ENCODE measurements around the gene SIAH1.
"Not testable (repeated sequence)": the region's sequence is repeated elsewhere in the genome, so short reads cannot be mapped to it uniquely, and the experiment has no call there.

Gene SIAH1

DNA sequence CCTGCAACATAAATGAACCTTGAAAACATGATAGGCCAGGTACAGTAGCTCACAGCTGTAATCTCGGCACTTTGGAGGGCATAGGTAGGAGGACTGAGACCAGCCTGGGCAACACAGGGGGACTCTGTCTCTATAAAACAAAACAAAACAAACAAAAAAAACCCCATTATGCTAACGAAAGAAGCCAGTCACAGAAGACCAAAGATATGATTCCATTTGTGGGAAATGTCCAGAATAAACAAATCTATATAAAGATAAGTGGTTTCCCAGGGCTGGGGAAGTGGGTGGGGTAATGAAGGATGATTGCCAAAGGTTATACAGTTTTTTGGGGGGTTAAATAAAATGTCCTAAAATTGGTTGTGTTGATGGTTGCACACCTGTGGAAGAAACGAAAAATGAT is 36.5 kb upstream of the SIAH1 start:
- Histone ChIP-seq H3K4me3 (ENCODE audit: insufficient read depth, low read depth, low read length, poor library complexity, severe bottlenecking) (no peak overlapping the region), H3K36me3 (ENCODE audit: control insufficient read depth, insufficient read depth, low read length) (no peaks in the 10 kb centered on the region), H3K27me3 (replicated peaks; ENCODE audit: control insufficient read depth, insufficient read depth, low read length, poor library complexity, severe bottlenecking) (no peaks in the 10 kb centered on the region), H3K27ac (ENCODE audit: insufficient read depth, low read length, poor library complexity, severe bottlenecking) (no peak overlapping the region), H3K4me1 (ENCODE audit: control insufficient read depth, insufficient read depth, low read length, poor library complexity, severe bottlenecking) (no peaks in the 10 kb centered on the region), H3K9me3 (ENCODE audit: control insufficient read depth, low read length) (no peaks in the 10 kb centered on the region)
- DNase-seq: no peak

DNA sequence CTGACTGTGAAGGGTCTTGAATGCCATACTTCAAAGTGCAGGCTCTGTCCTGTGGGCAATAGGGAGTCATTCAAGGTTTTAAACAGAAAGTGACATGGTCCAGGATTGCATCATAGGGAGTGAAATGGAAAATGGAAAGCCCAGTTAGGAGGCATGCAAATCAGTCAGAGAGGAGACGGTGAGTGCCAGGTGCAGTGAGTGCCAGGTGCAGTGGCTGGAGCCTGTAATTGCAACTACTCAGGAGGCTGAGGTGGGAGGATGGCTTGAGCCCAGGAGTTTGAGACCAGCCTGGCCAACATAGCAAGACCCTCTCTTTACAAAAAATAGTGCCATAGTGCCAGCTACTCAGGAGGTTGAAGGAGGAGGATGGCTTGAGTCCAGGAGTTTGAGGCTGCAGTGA is 35.2 kb upstream of the SIAH1 start:
- no peaks in the 10 kb centered on the region for H3K27me3 ChIP-seq (replicated peaks; ENCODE audit: control insufficient read depth, insufficient read depth, low read length, poor library complexity, severe bottlenecking)
- H3K4me3 ChIP-seq (ENCODE audit: insufficient read depth, low read depth, low read length, poor library complexity, severe bottlenecking): no peak overlapping the region
- H3K9me3 ChIP-seq (ENCODE audit: control insufficient read depth, low read length): no peaks in the 10 kb centered on the region
- no peak overlapping the region for H3K27ac ChIP-seq (ENCODE audit: insufficient read depth, low read length, poor library complexity, severe bottlenecking)
- no peak for DNase-seq
- H3K4me1 ChIP-seq (ENCODE audit: control insufficient read depth, insufficient read depth, low read length, poor library complexity, severe bottlenecking): no peaks in the 10 kb centered on the region
- no peaks in the 10 kb centered on the region for H3K36me3 ChIP-seq (ENCODE audit: control insufficient read depth, insufficient read depth, low read length)

DNA sequence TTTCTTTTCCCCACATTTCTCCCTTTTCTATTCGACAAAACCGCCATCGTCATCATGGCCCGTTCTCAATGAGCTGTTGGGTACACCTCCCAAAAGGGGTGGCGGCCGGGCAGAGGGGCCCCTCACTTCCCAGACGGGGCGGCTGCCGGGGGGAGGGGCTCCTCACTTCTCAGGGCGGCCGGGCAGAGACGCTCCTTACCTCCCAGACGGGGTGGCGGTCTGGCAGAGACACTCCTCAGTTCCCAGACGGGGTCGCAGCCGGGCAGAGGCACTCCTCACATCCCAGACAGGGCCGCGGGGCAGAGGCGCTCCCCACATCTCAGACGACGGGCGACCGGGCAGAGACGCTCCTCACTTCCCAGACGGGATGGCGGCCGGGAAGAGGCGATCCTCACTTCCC is 31.4 kb upstream of the SIAH1 start:
- H3K4me3 ChIP-seq (ENCODE audit: insufficient read depth, low read depth, low read length, poor library complexity, severe bottlenecking); DNase-seq; H3K27me3 ChIP-seq (replicated peaks; ENCODE audit: control insufficient read depth, insufficient read depth, low read length, poor library complexity, severe bottlenecking); H3K27ac ChIP-seq (ENCODE audit: insufficient read depth, low read length, poor library complexity, severe bottlenecking); H3K4me1 ChIP-seq (ENCODE audit: control insufficient read depth, insufficient read depth, low read length, poor library complexity, severe bottlenecking); H3K36me3 ChIP-seq (ENCODE audit: control insufficient read depth, insufficient read depth, low read length); H3K9me3 ChIP-seq (ENCODE audit: control insufficient read depth, low read length): not testable (repeated sequence)

DNA sequence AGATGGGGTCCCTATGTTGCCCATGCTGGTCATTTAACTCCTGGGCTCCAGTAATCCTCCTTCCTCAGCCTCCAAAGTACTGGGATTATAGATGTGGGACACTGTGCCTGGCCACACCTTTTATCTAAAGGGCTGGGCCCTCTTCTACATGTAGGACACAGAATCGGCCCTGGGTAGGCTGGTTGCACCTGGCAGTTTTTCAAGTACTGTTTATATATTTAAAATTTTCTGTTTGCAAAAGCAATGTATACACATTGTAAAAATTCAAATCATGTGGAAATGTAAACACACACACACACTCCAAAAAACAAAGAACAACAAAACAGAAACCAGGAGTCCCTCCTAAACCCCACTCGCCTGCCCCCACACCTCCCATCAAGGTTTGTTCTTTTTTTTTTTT is 28.1 kb upstream of the SIAH1 start:
- H3K27me3 ChIP-seq (replicated peaks; ENCODE audit: control insufficient read depth, insufficient read depth, low read length, poor library complexity, severe bottlenecking): no peaks in the 10 kb centered on the region
- no peaks in the 10 kb centered on the region for H3K36me3 ChIP-seq (ENCODE audit: control insufficient read depth, insufficient read depth, low read length)
- no peak overlapping the region for H3K27ac ChIP-seq (ENCODE audit: insufficient read depth, low read length, poor library complexity, severe bottlenecking)
- H3K4me3 ChIP-seq (ENCODE audit: insufficient read depth, low read depth, low read length, poor library complexity, severe bottlenecking): no peak overlapping the region
- no peaks in the 10 kb centered on the region for H3K9me3 ChIP-seq (ENCODE audit: control insufficient read depth, low read length)
- no peaks in the 10 kb centered on the region for H3K4me1 ChIP-seq (ENCODE audit: control insufficient read depth, insufficient read depth, low read length, poor library complexity, severe bottlenecking)
- no peak for DNase-seq

DNA sequence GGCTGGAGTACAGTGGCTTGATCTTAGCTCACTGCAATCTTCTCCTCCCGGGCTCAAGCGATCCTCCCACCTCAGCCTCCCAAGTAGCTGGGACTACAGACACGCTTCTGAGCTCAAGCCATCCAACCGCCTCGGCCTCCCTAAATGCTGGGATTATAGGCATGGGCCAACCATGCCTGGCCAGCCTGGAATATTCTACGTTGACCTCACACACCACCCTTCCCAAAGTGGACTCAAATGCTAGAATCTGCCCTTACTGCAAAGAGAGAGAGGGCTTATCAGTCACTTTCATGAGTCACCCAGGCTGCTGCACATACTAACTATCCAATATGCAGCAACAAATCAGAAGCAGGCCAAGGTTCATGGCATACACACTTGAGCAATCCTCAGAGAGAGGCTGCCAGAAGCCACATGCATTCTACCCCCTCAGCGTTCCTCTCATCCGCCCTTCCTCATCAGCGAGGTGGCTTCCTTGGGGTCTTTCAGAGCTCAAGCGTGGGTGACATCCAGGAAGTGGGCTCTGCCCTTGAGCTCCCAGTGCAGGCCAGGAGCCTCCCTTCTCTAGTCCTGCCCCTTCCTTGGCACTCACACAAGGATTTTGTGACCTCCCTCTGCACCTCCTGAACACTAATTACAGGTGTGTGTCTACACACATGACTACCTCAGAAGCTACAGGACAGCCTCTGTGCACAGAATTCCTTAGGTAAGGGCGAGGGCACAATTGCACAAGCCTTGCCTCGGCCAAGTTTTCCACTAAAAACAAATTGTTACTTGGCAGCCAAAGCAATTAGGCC is 24.8 kb upstream of the SIAH1 start:
- Histone ChIP-seq H3K27ac (ENCODE audit: insufficient read depth, low read length, poor library complexity, severe bottlenecking) (no peak overlapping the region), H3K4me1 (ENCODE audit: control insufficient read depth, insufficient read depth, low read length, poor library complexity, severe bottlenecking) (no peaks in the 10 kb centered on the region), H3K36me3 (ENCODE audit: control insufficient read depth, insufficient read depth, low read length) (no peaks in the 10 kb centered on the region), H3K27me3 (replicated peaks; ENCODE audit: control insufficient read depth, insufficient read depth, low read length, poor library complexity, severe bottlenecking) (no peaks in the 10 kb centered on the region), H3K9me3 (ENCODE audit: control insufficient read depth, low read length) (no peaks in the 10 kb centered on the region), H3K4me3 (ENCODE audit: insufficient read depth, low read depth, low read length, poor library complexity, severe bottlenecking) (no peak overlapping the region)
- DNase-seq: no peak

DNA sequence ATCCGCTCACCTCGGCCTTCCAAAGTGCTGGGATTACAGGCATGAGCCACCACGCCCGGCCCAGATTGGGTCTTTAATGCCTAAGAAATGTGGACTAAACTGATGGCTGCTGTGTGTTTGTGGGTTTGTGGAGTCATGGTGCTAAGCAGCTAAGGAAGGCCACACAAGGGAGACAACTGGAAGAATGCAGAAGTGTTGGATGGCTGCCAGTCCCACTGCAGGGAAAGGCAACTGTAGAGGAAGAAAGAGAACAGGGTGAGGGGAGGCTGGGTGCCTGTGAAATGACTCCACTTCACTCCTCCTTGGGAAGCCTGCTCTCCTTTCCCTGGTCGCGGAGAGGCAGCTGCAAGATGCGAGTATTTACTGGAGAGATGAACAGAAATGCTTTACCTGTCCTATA is 23.5 kb upstream of the SIAH1 start:
- Histone ChIP-seq H3K27ac (ENCODE audit: insufficient read depth, low read length, poor library complexity, severe bottlenecking) (no peak overlapping the region), H3K36me3 (ENCODE audit: control insufficient read depth, insufficient read depth, low read length) (no peaks in the 10 kb centered on the region), H3K9me3 (ENCODE audit: control insufficient read depth, low read length) (no peaks in the 10 kb centered on the region), H3K4me1 (ENCODE audit: control insufficient read depth, insufficient read depth, low read length, poor library complexity, severe bottlenecking) (no peaks in the 10 kb centered on the region), H3K4me3 (ENCODE audit: insufficient read depth, low read depth, low read length, poor library complexity, severe bottlenecking) (no peak overlapping the region), H3K27me3 (replicated peaks; ENCODE audit: control insufficient read depth, insufficient read depth, low read length, poor library complexity, severe bottlenecking) (no peaks in the 10 kb centered on the region)
- no peak for DNase-seq

DNA sequence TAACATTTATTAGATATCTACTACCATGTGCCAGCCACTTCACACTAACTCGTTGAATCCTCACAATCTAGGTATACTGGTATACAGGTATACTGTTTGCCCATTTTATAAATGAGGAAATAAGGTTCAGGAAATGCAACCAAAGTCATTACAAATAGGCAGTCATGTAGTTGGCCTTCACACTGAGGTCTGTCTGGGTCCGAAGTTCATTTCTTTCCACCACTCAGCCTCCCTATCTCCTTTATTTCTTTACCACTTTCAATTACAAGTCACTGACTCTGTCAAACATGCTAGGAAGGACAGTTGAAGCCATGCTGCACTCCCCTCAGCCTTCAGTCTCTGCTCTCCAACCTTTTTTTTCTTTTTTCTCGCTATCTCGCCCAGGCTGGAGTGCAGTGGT is 20.7 kb upstream of the SIAH1 start:
- H3K27me3 ChIP-seq (replicated peaks; ENCODE audit: control insufficient read depth, insufficient read depth, low read length, poor library complexity, severe bottlenecking): no peaks in the 10 kb centered on the region
- H3K9me3 ChIP-seq (ENCODE audit: control insufficient read depth, low read length): no peaks in the 10 kb centered on the region
- no peak overlapping the region for H3K27ac ChIP-seq (ENCODE audit: insufficient read depth, low read length, poor library complexity, severe bottlenecking)
- H3K36me3 ChIP-seq (ENCODE audit: control insufficient read depth, insufficient read depth, low read length): no peaks in the 10 kb centered on the region
- H3K4me3 ChIP-seq (ENCODE audit: insufficient read depth, low read depth, low read length, poor library complexity, severe bottlenecking): no peak overlapping the region
- H3K4me1 ChIP-seq (ENCODE audit: control insufficient read depth, insufficient read depth, low read length, poor library complexity, severe bottlenecking): no peaks in the 10 kb centered on the region
- no peak for DNase-seq

DNA sequence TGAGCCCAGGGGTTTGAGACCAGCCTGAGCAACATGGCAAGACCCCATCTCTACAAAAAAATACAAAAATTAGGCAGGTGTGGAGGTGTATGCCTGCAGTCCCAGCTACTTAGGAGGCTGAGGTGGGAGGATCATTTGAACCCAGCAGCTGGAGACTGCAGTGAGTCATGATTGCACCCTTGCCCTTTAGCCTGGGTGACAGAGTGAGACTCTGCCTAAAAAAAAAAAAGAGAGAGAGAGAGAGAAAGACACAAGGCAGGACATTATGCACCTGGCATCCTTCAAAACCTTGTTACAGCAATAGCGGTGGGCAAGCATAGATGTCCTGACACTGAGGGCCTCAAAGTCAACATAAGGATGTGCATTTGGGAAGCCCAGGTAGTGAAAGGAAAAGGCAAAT is 19.9 kb upstream of the SIAH1 start:
- Histone ChIP-seq H3K27me3 (replicated peaks; ENCODE audit: control insufficient read depth, insufficient read depth, low read length, poor library complexity, severe bottlenecking) (no peaks in the 10 kb centered on the region), H3K27ac (ENCODE audit: insufficient read depth, low read length, poor library complexity, severe bottlenecking) (no peak overlapping the region), H3K4me3 (ENCODE audit: insufficient read depth, low read depth, low read length, poor library complexity, severe bottlenecking) (no peak overlapping the region), H3K36me3 (ENCODE audit: control insufficient read depth, insufficient read depth, low read length) (no peaks in the 10 kb centered on the region), H3K4me1 (ENCODE audit: control insufficient read depth, insufficient read depth, low read length, poor library complexity, severe bottlenecking) (no peaks in the 10 kb centered on the region), H3K9me3 (ENCODE audit: control insufficient read depth, low read length) (no peaks in the 10 kb centered on the region)
- no peak for DNase-seq

DNA sequence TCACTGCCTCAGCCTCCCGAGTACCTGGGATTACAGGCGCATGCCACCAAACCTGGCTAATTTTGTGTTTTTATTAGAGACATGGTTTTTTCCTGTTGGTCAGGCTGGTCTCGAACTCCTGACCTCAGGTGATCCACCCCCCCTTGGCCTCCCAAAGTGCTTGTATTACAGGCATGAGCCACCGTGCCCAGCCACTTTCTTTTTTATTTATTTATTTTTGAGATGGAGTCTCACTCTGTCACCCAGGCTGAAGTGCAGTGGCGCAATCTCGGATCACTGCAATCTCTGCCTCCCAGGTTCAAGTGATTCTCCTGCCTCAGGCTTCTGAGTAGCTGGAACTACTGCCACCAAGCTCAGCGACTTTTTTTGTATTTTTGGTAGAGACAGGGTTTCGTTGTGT is 17.3 kb upstream of the SIAH1 start:
- not testable (repeated sequence) for H3K27ac ChIP-seq (ENCODE audit: insufficient read depth, low read length, poor library complexity, severe bottlenecking); H3K4me1 ChIP-seq (ENCODE audit: control insufficient read depth, insufficient read depth, low read length, poor library complexity, severe bottlenecking); H3K36me3 ChIP-seq (ENCODE audit: control insufficient read depth, insufficient read depth, low read length); H3K9me3 ChIP-seq (ENCODE audit: control insufficient read depth, low read length); H3K27me3 ChIP-seq (replicated peaks; ENCODE audit: control insufficient read depth, insufficient read depth, low read length, poor library complexity, severe bottlenecking); DNase-seq; H3K4me3 ChIP-seq (ENCODE audit: insufficient read depth, low read depth, low read length, poor library complexity, severe bottlenecking)

DNA sequence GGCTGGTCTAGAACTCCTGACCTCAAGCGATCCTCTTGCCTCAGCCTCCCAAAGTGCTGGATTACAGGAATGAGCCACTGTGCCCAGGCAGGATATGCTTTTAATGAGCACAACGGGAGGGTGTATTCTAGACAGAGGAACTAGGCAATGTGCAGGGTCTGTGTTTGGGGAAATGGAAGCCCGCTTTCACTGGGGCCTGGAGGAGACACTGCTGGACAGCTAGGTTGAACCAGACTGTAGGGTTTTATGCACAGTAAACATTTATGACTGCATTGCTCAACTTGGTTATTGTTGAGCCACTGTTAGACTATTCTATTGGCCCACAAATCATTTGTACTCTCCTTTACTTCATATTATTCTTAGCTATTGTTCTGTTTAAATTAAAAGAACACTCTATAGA is 10.2 kb upstream of the SIAH1 start:
- no peak for DNase-seq
- Histone ChIP-seq H3K27me3 (replicated peaks; ENCODE audit: control insufficient read depth, insufficient read depth, low read length, poor library complexity, severe bottlenecking) (no peaks in the 10 kb centered on the region), H3K4me1 (ENCODE audit: control insufficient read depth, insufficient read depth, low read length, poor library complexity, severe bottlenecking) (no peaks in the 10 kb centered on the region), H3K27ac (ENCODE audit: insufficient read depth, low read length, poor library complexity, severe bottlenecking) (no peak overlapping the region), H3K4me3 (ENCODE audit: insufficient read depth, low read depth, low read length, poor library complexity, severe bottlenecking) (no peak overlapping the region), H3K36me3 (ENCODE audit: control insufficient read depth, insufficient read depth, low read length) (no peaks in the 10 kb centered on the region), H3K9me3 (ENCODE audit: control insufficient read depth, low read length) (no peaks in the 10 kb centered on the region)
